ENCODE data around the gene LDLRAD3.

- no peak for TF ChIP-seq CTCF (IDR thresholded peaks at IDR 0.05)
- no peak for TF ChIP-seq POLR2A (IDR thresholded peaks at IDR 0.05)
- TF ChIP-seq POLR2AphosphoS5 (IDR thresholded peaks at IDR 0.05) = no peak
Observed at GRCh38 chr11:35918716-35919115, 25.1 kb upstream of the LDLRAD3 start.

All from suprapubic skin (tissue), 4 donors.